Measurements from ENCODE around the gene ZDHHC16. TPM values are rescaled to one million over a fixed set of nuclear protein-coding genes. Genes with fewer than 3 reads are reported as not detected.

Gene ZDHHC16
- total and polyA plus RNA-seq, 10 donors = 14.0 to 26.1 (median 24.9) TPM

GRCh38 chr10:97454330-97455036 lies 8.5 kb downstream of the ZDHHC16 start:
- no peaks in the 10 kb centered on the region for H3K27me3 ChIP-seq (replicated peaks in 1 of 7)
- peak overlapping the region in 1 of 8 donors; percentile 38 for H3K27ac ChIP-seq
- WGBS, 5 donors = 74 to 83% (median 75%) methylated on average over 3 of the region's 3 CpGs
- intact Hi-C loops (cut with DNase I; ENCODE audit: low total_unique reads) = no loop called here
- no peak for DNase-seq
- no peak overlapping the region for H3K4me3 ChIP-seq
- no peaks in the 10 kb centered on the region for H3K9me3 ChIP-seq
- TF ChIP-seq POLR2A (IDR thresholded peaks at IDR 0.05) (no peak), POLR2AphosphoS5 (IDR thresholded peaks at IDR 0.05) (no peak)
- TF ChIP-seq, protein P1, sequence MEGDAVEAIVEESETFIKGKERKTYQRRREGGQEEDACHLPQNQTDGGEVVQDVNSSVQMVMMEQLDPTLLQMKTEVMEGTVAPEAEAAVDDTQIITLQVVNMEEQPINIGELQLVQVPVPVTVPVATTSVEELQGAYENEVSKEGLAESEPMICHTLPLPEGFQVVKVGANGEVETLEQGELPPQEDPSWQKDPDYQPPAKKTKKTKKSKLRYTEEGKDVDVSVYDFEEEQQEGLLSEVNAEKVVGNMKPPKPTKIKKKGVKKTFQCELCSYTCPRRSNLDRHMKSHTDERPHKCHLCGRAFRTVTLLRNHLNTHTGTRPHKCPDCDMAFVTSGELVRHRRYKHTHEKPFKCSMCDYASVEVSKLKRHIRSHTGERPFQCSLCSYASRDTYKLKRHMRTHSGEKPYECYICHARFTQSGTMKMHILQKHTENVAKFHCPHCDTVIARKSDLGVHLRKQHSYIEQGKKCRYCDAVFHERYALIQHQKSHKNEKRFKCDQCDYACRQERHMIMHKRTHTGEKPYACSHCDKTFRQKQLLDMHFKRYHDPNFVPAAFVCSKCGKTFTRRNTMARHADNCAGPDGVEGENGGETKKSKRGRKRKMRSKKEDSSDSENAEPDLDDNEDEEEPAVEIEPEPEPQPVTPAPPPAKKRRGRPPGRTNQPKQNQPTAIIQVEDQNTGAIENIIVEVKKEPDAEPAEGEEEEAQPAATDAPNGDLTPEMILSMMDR (IDR thresholded peaks at IDR 0.05 in 8 of 11, conservative IDR thresholded peaks at IDR 0.05 in 3 of 11) = no peak
- peaks cover 0 to 91% (median 60%) of the 10 kb centered on the region in 6 donors for H3K36me3 ChIP-seq
- peaks cover 0 to 16% (median 5%) of the 10 kb centered on the region in 6 donors for H3K4me1 ChIP-seq

DNA sequence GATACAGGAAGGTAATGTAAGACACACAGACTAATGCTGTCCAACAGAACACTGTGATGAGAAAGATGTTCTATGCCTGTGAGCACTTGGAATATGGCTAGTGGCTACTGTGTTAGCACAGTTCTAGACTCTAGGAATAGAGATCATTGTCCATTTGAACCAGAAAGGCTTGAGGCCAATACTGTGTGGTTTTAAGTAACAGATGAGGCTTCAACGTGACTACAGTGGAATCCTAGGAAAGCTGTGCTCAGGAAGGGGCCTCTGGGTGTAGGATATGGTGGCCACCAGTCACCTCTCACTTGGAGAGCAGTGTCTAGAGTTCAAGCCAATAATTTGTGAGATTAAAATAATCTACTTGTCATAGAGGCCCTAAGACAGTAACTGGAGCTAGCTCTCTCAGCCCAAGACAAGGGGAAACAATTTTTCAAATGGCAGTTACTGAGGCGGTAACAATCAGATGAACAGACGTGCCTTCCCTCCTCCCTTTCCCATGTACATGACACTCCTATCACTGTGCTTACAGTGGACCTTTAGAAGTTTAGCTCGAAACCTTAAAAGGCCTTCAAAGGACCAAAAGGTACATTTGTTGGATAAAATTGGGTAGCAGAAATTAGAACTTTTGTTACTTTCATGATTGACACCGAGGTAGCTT lies 10.2 kb downstream of the ZDHHC16 start:
- H3K4me1 ChIP-seq = peaks cover 0 to 3% (median under 1%) of the 10 kb centered on the region in 6 donors
- DNase-seq = no peak
- intact Hi-C loops (cut with DNase I; ENCODE audit: low total_unique reads) = no loop called here
- WGBS, 5 donors = 62 to 86% (median 80%) methylated on average over 5 of the region's 5 CpGs
- no peaks in the 10 kb centered on the region for H3K27me3 ChIP-seq (replicated peaks in 1 of 7)
- TF ChIP-seq POLR2A (IDR thresholded peaks at IDR 0.05) = no peak
- TF ChIP-seq, protein P1 (IDR thresholded peaks at IDR 0.05 in 8 of 11, conservative IDR thresholded peaks at IDR 0.05 in 3 of 11) = no peak
- no peak for TF ChIP-seq POLR2AphosphoS5 (IDR thresholded peaks at IDR 0.05)
- H3K9me3 ChIP-seq = no peaks in the 10 kb centered on the region
- H3K4me3 ChIP-seq = no peak overlapping the region
- H3K27ac ChIP-seq = no peak overlapping the region
- peaks cover 0 to 100% (median 77%) of the 10 kb centered on the region in 6 donors for H3K36me3 ChIP-seq

DNA sequence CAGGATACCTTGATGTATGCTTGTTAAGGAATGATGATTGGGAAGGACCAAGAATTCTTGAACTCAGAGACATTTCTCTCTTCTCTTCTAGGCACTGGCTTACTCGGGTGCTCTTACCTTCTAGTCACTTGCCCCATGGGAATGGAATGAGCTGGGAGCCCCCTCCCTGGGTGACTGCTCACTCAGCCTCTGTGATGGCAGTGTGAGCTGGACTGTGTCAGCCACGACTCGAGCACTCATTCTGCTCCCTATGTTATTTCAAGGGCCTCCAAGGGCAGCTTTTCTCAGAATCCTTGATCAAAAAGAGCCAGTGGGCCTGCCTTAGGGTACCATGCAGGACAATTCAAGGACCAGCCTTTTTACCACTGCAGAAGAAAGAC lies 10.7 kb downstream of the ZDHHC16 start:
- Histone ChIP-seq H3K4me1 (no peaks in the 10 kb centered on the region), H3K4me3 (no peak overlapping the region), H3K9me3 (no peaks in the 10 kb centered on the region), H3K36me3 (peaks cover 0 to 100% (median 82%) of the 10 kb centered on the region in 6 donors), H3K27ac (no peak overlapping the region), H3K27me3 (replicated peaks in 1 of 7) (no peaks in the 10 kb centered on the region)
- TF ChIP-seq POLR2A (IDR thresholded peaks at IDR 0.05) = no peak
- TF ChIP-seq POLR2AphosphoS5 (IDR thresholded peaks at IDR 0.05) = no peak
- TF ChIP-seq, protein P1 (IDR thresholded peaks at IDR 0.05 in 8 of 11, conservative IDR thresholded peaks at IDR 0.05 in 3 of 11) = no peak
- intact Hi-C loops (cut with DNase I; ENCODE audit: low total_unique reads) = no loop called here
- no peak for DNase-seq
- WGBS, 5 donors = 70 to 86% (median 78%) methylated on average over 3 of the region's 3 CpGs

- peaks cover 0 to 8% (median 3%) of the 10 kb centered on the region in 6 donors for H3K4me1 ChIP-seq
- no peak for DNase-seq
- H3K9me3 ChIP-seq = no peaks in the 10 kb centered on the region
- intact Hi-C loops (cut with DNase I; ENCODE audit: low total_unique reads) = no loop called here
- no peak overlapping the region for H3K27ac ChIP-seq
- H3K27me3 ChIP-seq (replicated peaks in 1 of 7) = no peaks in the 10 kb centered on the region
- no peak overlapping the region for H3K4me3 ChIP-seq
- 93 to 97% (median 95%) methylated on average over 7 of the region's 7 CpGs for WGBS, 5 donors
- H3K36me3 ChIP-seq = peaks cover 5 to 100% (median 89%) of the 10 kb centered on the region in 6 donors
- TF ChIP-seq, protein P1 (IDR thresholded peaks at IDR 0.05 in 8 of 11, conservative IDR thresholded peaks at IDR 0.05 in 3 of 11) = no peak
- TF ChIP-seq POLR2A (IDR thresholded peaks at IDR 0.05) = no peak
- peak; percentile 7 to 41 (median 41) for TF ChIP-seq POLR2AphosphoS5 (IDR thresholded peaks at IDR 0.05)
These were observed 13.1 kb downstream of the ZDHHC16 start for GRCh38 chr10:97459111-97459510.

Data from spleen (tissue), 11 donors.